Heart left ventricle (tissue), 13 donors: ENCODE results near the gene ARHGAP24.

ENCODE experiments used
- CTCF ChIP-seq, 12 donors: fragments of 200-600 bp; sonication (generic) in 4 of 12; IDR thresholded peaks; one replicate each; pipeline versions ENCODE4 v1.5.0 to v1.8.0; 2018 to 2022; ENCODE audit warnings: antibody characterized with exemption in 12 of 12, mild to moderate bottlenecking in 5 of 12
- POLR2A ChIP-seq, 2 donors: fragments of 450-650 bp; IDR thresholded peaks; one replicate each; pipeline ENCODE4 v1.6.1; 2017; ENCODE audit warnings: antibody characterized with exemption in 2 of 2, mild to moderate bottlenecking in 2 of 2, moderate library complexity in 2 of 2
- donor health status: ischemic (EF 13 %, LVEDD 7.1; RV severe dilation, severe dysfunction).
- donor health status: DM: no; HTN: yes; CAD: no.
- donor health status: DM: no; HTN: no; CAD: no.
- donor health status: ischemic (EF 25% LVEDD 6.9; RV normal size, moderate dysfunction).
- donor health status: ischemic (EF 25% LVEDD 5.7; RV mildly dilated, moderate dysfunction).
- donor health status: ischemic (EF 35%, LVEDD 5.7; RV mildly dilated, moderate dysfunction).
- donor health status: nonischemic (EF 11% LVEDD 7.7; RV severe dilation, severe dysfunction).
- donor health status: DM: yes; HTN: yes; CAD: no.
- donor health status: PGD.
- donor health status: ischemic (EF 29% LVEDD 5.4; RV normal size, mild dysfunction).
- donor health status: nonischemic (EF 23%, LVEDD 6.1; RV moderate dilation, normal function).

GRCh38 chr4:85474356-85474755 is 594 bp upstream of the ARHGAP24 start:
- TF ChIP-seq CTCF (IDR thresholded peaks at IDR 0.05), result no peak
- TF ChIP-seq POLR2A (IDR thresholded peaks at IDR 0.05), result no peak
